Activated T-cell treated with anti-CD3 and anti-CD28 coated beads, Interleukin-2, amount 50 U/mL, for 48 hours (primary cell): Measurements from ENCODE around the gene OOSP2.

Experiments used
- DNase-seq, 2 experiments: peaks; one replicate each; pipeline ENCODE4 v3.0.0-alpha.2; 2020

Gene OOSP2

GRCh38 chr11:60084631-60085273 is 44.5 kb downstream of the OOSP2 start:
- DNase-seq, result no peak

GRCh38 chr11:60085909-60086308 is 45.7 kb downstream of the OOSP2 start:
- no peak for DNase-seq

GRCh38 chr11:60087239-60087638 is 47.0 kb downstream of the OOSP2 start:
- DNase-seq, result no peak

- no peak for DNase-seq
Observed at GRCh38 chr11:60088364-60088763, 48.2 kb downstream of the OOSP2 start, which contains the start of gene MS4A2. TSS of gene MS4A2 (plus strand) at chr11:60088664. CDS start at chr11:60088766, 102 bp downstream.

GRCh38 chr11:60095477-60096120 is 55.4 kb downstream of the OOSP2 start:
- DNase-seq, result no peak

GRCh38 chr11:60097189-60097588 is 57.0 kb downstream of the OOSP2 start:
- no peak for DNase-seq
